NCI-H128 (cell line): ENCODE measurements around the gene PLEKHM1.

Source experiments
- DNase-seq: peaks from one replicate; lab custom pipeline; 2025; ENCODE audit not compliant: unreplicated experiment; lab: John Stamatoyannopoulos, UW

PLEKHM1 gene

DNA sequence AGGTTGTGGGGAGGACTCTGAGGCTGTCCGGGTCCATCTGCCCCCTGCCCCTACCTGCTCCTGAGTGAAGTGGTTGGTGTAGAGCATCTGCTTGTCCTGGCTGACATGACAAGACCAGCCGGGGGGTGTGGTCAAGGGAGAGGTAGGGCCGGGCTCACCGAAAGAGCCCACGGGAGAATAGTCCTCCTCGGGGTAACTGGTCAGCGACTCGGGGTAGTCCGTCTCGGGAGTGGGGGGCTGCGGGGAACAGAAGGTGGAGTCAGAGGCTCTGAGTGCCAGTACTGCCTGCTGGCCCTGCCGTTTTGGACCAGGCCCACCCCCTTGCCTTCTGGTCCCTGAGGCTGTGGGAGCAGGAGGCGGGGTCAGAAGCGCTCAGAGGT lies 85.7 kb downstream of the PLEKHM1 start:
- no peak for DNase-seq

DNA sequence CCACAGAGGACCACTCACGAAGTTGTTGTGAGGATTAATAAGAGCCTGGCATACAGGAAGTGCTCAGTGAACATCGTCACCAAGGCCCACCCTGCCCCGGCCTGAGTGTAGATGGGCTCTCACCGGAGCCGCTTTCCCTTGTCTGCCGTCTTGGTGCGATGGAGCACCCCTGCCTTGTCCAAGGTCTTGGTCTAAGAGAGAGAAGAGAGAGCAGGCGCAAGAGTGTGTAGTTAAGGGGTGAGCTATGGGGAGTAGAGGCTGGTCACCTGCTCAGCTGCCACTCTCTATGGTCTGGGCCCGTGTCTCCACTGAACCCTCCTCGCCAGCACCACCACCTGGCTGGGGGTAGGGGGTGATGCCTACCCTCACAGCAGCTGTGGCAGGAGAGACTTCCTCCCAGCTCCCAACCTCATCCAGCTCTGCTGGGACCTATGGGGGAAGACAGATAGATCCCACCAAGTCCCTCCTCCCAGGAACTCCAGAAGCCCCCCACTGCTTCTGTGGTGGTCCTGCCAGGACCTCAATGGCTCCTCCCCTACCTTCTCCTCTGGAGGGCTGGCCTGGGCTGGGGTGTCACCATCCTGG lies 86.5 kb downstream of the PLEKHM1 start:
- no peak for DNase-seq

DNA sequence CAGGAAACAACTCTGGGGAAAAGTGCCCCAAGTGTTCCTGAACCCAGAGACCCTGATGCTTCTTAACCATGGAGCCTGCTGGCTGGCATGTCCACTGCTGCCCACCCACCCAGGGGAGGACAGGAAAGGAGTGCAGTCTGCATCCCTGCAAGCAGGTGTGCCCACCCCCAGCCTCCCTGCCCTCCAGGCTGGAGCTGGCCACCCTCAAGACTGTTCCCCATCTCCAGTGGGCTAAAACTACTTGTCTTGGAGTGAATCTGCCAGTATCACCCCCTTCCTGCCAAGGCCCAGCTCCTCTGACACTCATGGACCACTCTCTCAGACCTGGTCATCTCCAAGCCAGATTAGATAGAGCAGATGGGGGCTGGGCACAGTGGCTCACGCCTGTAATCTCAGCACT lies 87.6 kb downstream of the PLEKHM1 start:
- no peak for DNase-seq

DNA sequence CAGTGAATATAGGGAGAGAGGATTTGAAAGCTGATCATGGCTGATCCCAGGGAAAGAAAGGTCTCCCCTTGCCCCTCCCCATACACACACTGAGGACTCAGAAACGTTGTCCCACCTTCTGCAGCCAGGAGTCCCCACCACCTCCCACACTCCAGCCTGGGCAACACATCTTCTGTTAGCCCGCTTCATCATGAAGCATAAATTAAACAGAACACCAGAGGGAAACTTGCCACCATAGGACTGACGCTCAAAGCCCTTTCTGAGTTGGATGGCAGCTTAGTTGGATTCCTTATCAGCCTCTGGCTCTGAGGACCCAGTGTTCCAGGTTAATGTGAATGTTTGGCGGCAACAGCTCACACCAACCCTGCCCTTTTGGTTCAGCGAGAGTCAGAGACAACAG lies 91.7 kb downstream of the PLEKHM1 start:
- DNase-seq: no peak

DNA sequence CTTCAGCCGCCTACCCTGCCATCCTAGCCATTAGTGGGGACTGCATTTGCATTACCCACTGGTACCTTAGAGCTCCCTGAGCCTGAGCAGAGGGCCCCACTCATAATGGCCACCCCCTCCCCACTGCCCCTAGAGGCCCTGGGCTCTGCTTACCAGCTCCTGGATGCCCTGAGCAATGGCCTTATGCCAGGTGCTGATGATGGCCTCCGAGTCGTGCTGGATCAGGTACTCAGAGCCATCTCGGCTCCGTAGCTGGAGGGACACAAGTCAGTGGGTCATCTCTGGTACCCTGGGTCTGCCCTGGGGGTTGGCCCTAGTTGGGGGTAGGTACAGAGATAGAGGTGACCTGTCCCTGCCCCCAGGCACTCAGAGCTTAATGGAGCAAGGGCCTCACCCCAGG lies 92.7 kb downstream of the PLEKHM1 start:
- DNase-seq: no peak

DNA sequence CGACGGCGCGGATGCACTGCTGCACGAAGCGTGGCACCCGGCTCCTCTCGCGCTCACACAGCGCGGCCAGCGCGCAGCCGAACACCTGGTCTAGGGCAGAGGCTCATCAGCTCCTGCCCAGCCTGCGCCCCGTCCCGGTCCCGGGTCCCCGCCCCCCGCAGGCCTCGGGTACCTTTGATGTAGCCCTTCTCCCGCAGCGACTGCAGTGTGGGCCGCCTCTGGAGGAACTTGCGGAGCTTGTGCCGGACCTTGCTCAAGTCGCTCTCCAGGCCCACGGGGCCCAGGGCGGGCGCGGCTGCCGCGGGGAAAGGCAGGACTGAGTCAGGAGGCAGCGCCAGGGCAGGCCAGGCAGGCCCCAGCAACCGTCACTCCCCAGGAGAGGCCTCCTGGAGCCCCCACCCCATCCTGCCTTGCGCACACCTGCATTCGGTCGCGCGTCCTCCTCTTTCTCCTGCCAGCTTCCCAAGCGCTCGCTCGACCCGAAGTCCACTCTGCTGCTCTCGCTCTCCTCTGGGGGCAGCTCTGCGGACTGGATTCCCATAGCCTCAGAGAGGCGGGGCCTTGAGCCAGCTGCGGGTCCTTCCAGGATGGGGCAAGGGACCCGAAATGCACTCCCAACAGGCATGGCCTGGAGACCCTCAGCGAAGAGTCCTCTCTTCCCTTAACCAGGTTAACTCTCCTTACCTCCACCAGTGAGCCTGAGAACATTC lies 93.9 kb downstream of the PLEKHM1 start:
- DNase-seq: no peak

DNA sequence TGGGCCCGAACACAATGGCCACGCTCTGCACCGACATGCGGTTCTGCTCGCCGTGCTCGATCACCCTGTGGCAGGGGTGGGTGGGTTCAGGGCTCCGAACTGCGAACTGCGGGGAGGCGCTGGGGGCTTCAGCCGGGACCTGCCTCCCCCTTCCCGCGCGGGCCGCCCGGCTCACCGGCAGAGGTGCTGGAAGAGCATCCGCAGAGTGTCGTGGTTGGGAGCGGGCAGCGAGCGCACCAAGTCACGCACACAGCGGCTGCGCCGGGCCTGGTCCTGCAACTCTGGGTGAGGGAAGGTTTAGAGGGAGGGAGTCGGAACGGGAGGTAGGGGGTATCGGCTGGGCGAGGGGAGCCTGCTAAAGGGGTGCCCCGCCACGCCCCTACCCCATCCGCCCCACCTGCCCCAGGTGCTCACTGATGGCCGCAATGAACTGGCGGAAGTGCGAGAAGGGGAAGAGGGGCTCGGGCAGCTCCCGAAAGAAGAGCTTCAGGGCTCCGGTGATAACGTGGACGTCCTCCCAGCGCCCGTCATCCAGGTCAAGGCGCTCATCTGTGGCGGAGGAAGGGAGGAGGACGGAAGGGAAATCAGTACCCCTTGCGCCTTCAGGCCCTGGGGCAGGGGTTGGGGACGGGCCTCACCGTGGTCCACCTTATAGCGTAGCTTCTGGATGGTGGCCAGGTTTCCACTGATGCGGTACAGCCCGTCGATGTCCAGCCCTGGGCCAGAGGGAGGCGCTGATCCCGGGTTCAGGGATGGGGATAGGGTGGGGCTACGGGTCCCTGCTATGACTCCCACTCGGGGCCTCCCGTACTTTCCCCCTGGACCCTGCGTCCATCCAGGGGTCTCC lies 94.7 kb downstream of the PLEKHM1 start:
- no peak for DNase-seq

DNA sequence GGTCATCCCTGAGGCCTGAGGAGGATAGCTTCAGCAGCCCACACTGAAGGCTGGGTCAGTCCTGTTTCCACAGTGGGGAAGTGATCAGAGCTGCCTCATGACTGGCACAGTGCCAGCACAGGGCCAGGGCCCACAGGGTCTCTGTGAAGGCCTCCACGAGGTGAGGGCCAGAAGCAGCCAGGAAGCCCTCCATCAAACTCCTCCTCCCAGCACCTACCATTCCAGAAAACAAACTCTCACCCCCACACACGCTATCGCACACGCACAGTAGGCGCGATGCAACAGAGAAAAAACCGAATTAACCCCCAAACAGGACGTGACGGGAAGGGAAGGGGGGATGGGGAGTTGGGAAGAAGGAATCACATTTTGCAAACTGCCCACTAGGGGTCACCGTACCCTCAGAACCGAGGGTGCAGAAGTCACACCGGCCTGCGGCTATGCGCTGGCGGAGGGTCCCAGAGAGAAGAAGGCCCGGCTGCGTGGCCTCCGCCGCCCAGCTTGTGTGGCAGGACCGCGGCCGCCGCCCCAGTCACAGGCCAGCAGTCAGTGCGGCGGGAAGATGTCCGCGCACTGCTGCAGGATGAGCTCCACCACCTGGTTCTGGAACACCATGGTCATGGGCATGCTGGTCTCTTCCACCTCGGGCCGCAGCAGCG lies 95.5 kb downstream of the PLEKHM1 start:
- no peak for DNase-seq

DNA sequence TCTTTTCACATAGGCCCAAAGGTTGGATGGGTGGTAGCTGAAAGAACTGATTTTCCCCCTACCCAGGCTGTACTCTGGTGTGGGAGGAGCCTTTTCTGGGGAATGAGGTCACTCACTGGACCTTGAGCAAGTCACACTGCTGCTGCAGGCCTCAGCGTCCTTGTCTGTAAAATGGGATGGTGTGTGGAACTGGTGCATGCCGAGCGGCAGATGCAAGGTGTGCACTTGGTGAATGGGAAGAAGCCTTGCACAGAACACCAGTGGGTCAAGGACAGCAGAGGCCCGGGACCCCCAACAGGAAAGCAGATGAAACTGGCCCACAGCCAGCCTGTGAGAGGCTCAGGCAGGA lies 96.0 kb downstream of the PLEKHM1 start:
- DNase-seq: no peak

DNA sequence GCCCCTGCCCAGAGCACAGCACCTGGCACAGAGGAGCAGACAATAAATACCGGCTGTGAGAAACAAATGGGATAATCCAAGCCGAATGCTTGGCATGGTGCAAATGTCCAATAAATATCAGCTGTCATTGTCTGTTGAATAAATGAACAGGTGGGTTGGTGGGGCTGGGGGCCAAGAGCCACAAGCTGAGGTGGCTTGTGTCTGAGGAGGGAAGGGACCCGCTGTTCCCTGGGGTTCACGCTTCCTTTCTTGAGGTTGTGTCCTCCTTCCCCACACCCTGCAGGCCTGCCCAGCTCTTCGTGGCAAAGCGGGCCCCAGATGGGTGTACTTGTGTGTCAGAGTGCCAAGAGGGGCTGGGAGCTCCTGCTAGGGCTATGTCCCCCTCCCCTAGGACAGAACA lies 96.4 kb downstream of the PLEKHM1 start:
- no peak for DNase-seq

DNA sequence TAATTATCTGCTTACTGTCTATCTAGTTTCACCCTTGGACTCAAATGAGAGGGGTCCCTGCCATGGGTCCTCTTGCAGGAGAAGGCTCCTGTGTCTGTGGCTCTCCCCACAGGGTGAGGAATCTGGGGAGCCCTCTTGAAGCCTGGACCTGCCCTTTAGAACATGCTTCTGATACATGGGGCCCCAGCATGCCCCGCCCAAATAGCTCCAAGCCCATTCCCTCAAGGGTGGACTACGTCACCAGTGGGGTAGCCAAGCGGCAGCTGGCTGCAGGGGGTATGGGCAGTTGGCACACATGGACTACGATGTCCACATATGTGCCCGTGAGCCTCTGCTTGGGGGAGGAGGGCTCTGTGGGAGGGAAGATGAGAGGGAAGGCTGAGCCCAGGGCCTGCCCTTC lies 97.1 kb downstream of the PLEKHM1 start:
- DNase-seq: no peak

DNA sequence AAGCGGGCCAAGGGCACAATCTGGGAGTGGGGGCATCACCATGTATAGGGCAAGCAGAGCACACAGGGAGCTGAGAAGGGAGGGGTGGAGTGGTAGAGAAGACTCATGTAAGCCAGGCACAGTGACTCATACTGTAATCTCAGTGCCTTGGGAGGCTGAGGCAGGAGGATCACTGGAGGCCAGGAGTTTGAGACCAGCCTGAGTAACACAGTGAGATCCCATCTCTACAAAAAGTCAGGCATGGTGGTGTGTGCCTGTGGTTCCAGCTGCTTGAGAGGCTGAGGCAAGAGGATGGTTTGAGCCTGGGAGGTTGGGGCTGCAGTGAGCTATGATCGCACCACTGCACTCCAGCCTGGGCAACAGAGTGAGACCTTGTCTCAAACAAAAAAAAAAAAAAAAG lies 98.6 kb downstream of the PLEKHM1 start:
- DNase-seq: no peak

DNA sequence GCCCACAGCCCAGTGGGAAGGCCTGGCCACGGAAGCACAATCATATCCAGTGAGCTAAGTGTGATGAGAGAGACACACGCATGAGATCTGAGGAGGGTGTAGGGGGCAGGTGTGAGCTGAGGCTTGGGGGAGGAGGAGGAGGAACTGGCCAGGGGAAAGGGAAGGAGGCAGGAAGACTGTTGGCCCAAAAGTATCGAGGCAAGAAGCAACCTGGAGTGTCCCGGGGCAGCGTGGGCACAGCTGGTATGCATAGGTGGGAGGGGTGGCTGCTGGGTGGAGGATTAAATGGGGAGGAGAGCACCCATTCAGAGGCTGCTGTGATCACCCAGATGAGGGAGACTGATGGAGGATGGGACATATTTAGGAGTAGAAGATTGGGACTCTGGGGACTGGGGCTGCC lies 99.2 kb downstream of the PLEKHM1 start:
- no peak for DNase-seq

DNA sequence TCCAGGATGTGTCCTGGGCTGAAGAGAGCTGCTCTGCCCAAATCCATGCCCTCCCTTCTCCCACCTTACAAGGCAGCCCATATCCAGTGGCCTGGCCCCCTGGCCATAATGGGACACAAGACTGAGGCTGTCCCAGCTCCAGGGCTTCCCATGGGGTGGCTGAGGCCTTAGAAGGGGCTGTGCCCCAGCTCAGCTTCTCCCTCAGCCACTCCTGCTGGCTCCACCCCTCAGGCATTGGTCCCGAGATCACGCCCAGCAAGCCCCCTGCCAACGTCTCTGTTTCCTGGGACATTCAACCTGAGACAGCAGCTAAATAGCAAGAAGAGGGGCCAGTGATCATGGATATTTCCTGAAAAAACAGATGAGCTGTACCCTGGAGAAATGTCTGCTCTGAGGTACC lies 101.2 kb downstream of the PLEKHM1 start:
- no peak for DNase-seq

DNA sequence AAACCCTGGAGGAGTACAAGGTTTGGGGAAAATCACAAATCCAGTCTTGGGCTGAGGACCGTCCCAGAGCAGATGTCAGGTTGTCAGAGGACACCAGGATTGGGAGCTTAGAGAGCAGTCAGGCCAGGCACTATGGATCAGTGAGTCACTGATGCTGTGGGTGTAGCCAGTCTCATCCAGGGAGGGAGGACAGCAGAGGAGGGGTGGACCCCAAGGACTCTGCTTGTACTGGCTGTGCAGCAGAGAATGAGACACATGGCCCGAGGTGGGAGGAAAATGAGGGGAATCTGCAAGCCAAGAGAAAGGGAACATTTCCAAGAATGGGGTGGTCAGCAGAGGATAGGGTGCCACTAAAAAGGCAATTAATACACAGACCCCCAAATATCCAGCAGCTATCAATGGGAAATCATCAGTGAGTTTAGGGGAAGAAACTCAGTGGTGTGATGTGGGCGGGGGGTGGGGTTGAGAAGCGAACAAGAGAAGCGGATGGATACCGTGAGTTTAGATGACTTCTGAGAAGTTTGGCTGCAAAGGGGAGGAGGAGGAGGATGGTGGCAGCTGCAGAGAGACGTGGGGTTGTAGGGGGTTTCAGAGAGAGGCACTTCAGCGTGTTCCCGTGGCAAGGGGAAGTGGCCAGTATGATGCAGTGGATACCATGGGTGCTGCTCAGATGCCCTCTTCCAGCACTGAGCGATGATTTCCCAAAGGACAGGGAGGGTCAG lies 101.8 kb downstream of the PLEKHM1 start:
- no peak for DNase-seq

DNA sequence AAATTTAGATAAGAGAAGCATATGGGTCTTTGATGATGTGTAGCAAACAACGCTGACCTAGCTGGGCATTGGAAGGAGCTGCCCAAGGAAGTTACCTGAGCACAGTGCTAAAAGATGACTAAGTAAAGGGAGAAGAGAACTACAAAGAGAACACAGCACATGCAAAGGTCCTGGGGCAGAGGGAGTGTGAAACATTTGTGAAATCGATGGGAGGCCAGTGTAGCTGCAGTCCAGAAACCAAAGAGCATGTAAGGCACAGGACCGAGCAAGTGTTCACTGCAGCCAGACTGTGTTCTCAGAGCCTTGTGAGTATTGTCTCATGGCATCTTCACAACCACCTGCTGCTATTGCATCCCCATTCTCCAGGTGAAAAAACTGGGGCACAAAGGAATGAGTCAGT lies 102.8 kb downstream of the PLEKHM1 start:
- DNase-seq: no peak

DNA sequence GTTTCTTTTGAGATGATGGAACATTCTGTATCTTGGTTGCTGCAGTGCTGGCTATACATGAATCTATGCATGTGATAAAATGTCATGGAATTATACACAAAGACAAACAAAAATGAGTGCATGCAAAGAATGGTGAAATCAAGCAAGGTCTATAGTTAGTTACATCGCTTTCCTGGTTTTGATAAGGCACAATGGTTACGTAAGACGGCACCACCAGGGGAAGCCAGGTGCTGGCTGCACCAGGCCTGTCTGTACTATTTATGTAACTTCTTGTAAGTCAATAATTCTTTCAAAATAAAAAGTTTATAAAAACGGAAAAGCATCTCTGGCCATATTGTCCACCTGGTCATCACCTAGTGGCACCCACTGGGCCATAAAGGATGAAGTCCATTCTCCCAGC lies 104.3 kb downstream of the PLEKHM1 start:
- DNase-seq: no peak
